Mesenchymal stem cell (in vitro differentiated cells and primary cell): Measurements from ENCODE around the gene COL11A2.

Experiments used
- DNase-seq: peaks from one replicate; pipeline ENCODE4 v3.0.0-alpha.2; 2013
- H2AFZ ChIP-seq: one replicate; pipeline ENCODE4 v1.6.1; 2013; ENCODE audit warnings: low read depth, mild to moderate bottlenecking, control low read depth, inconsistent platforms, low read length, moderate library complexity
- H2AK5ac ChIP-seq: 2 replicates; pipeline ENCODE4 v1.6.1; 2013; ENCODE audit warnings: low read length, moderate library complexity, mild to moderate bottlenecking, inconsistent platforms; ENCODE audit not compliant: severe bottlenecking
- H2BK120ac ChIP-seq: one replicate; pipeline ENCODE4 v1.6.1; 2013; ENCODE audit warnings: low read depth, mild to moderate bottlenecking, inconsistent platforms, low read length, moderate library complexity
- H2BK12ac ChIP-seq, 2 experiments: one replicate each; pipeline ENCODE4 v1.6.1; 2013; ENCODE audit warnings: inconsistent platforms in 2 of 2, low read length in 2 of 2, mild to moderate bottlenecking in 2 of 2, moderate library complexity in 2 of 2, control low read depth in 1 of 2
- H2BK15ac ChIP-seq: one replicate; pipeline ENCODE4 v1.6.1; 2013; ENCODE audit warnings: mild to moderate bottlenecking, low read depth, inconsistent platforms; ENCODE audit not compliant: poor library complexity, severe bottlenecking
- H2BK5ac ChIP-seq: 2 replicates; pipeline ENCODE4 v1.6.1; 2013; ENCODE audit warnings: low read depth, mild to moderate bottlenecking, low read length, control low read depth, inconsistent platforms; ENCODE audit not compliant: poor library complexity, severe bottlenecking
- H3K14ac ChIP-seq, 2 experiments: one replicate each; pipeline ENCODE4 v1.6.1; 2013; ENCODE audit warnings: inconsistent platforms in 2 of 2, low read length in 2 of 2, control low read depth in 1 of 2, mild to moderate bottlenecking in 1 of 2, moderate library complexity in 1 of 2
- H3K18ac ChIP-seq, 2 experiments: one replicate each; pipeline ENCODE4 v1.6.1; 2013; ENCODE audit warnings: inconsistent platforms in 2 of 2, low read length in 2 of 2, control low read depth in 1 of 2, low read depth in 1 of 2, mild to moderate bottlenecking in 1 of 2
- H3K23ac ChIP-seq, 2 experiments: one replicate each; pipeline ENCODE4 v1.6.1; 2013; ENCODE audit warnings: inconsistent platforms in 2 of 2, low read length in 2 of 2, mild to moderate bottlenecking in 2 of 2, moderate library complexity in 2 of 2, control low read depth in 1 of 2
- H3K27ac ChIP-seq: 2 replicates; pipeline ENCODE4 v1.5.1; 2013; ENCODE audit warnings: mild to moderate bottlenecking, moderate library complexity, low read length, control low read depth, inconsistent platforms; ENCODE audit not compliant: poor library complexity, severe bottlenecking
- H3K27me3 ChIP-seq, 2 experiments: 2 replicates each; pipeline versions ENCODE4 v1.6.1 to v1.7.0; 2013; ENCODE audit warnings: low read length in 2 of 2, mild to moderate bottlenecking in 2 of 2, moderate library complexity in 2 of 2, control low read depth in 1 of 2, inconsistent platforms in 1 of 2; ENCODE audit not compliant: control insufficient read depth in 1 of 2, insufficient read depth in 1 of 2
- H3K36me3 ChIP-seq, 2 experiments: 2 replicates each; pipeline versions ENCODE4 v1.6.1 to v1.7.0; 2013; ENCODE audit warnings: low read length in 2 of 2, control low read depth in 1 of 2, inconsistent platforms in 1 of 2, low read depth in 1 of 2, mild to moderate bottlenecking in 1 of 2; ENCODE audit not compliant: insufficient read depth in 2 of 2, control insufficient read depth in 1 of 2
- H3K4ac ChIP-seq, 2 experiments: one replicate each; pipeline ENCODE4 v1.6.1; 2013; ENCODE audit warnings: inconsistent platforms in 2 of 2, low read length in 2 of 2, mild to moderate bottlenecking in 2 of 2, moderate library complexity in 2 of 2, control low read depth in 1 of 2, low read depth in 1 of 2
- H3K4me1 ChIP-seq: 2 replicates; pipeline ENCODE4 v1.6.1; 2013; ENCODE audit warnings: low read depth, low read length, control low read depth; ENCODE audit not compliant: control insufficient read depth, insufficient read depth
- H3K4me2 ChIP-seq: 2 replicates; pipeline ENCODE4 v1.6.1; 2013; ENCODE audit warnings: low read length, mild to moderate bottlenecking, inconsistent platforms; ENCODE audit not compliant: poor library complexity, severe bottlenecking
- H3K4me3 ChIP-seq, 2 experiments: 2 replicates each; pipeline versions ENCODE4 v1.5.1 to v1.7.0; 2013; ENCODE audit warnings: low read length in 2 of 2, mild to moderate bottlenecking in 2 of 2, control low read depth in 1 of 2, low read depth in 1 of 2; ENCODE audit not compliant: insufficient read depth in 1 of 2
- H3K79me1 ChIP-seq: replicated peaks from 2 replicates; pipeline ENCODE4 v1.6.1; 2013; ENCODE audit warnings: mild to moderate bottlenecking, control low read depth, low read length, inconsistent platforms; ENCODE audit not compliant: poor library complexity, severe bottlenecking
- H3K9ac ChIP-seq: 2 replicates; pipeline ENCODE4 v1.7.0; 2013; ENCODE audit warnings: mild to moderate bottlenecking, low read length, moderate library complexity
- H3K9me3 ChIP-seq: 2 replicates; pipeline ENCODE4 v1.7.0; 2013; ENCODE audit warnings: mild to moderate bottlenecking, low read length; ENCODE audit not compliant: control insufficient read depth
- H4K8ac ChIP-seq: one replicate; pipeline ENCODE4 v1.6.1; 2013; ENCODE audit warnings: inconsistent platforms, mild to moderate bottlenecking, low read length, moderate library complexity
- H4K91ac ChIP-seq: one replicate; pipeline ENCODE4 v1.6.1; 2013; ENCODE audit warnings: mild to moderate bottlenecking, low read length, inconsistent platforms
- WGBS: methylation state at CpG from one replicate; pipeline ENCODE4 v1.1.7; 2013; ENCODE audit warnings: mixed read lengths; 5-methylcytosine and 5-hydroxymethylcytosine counted together

Gene COL11A2

DNA sequence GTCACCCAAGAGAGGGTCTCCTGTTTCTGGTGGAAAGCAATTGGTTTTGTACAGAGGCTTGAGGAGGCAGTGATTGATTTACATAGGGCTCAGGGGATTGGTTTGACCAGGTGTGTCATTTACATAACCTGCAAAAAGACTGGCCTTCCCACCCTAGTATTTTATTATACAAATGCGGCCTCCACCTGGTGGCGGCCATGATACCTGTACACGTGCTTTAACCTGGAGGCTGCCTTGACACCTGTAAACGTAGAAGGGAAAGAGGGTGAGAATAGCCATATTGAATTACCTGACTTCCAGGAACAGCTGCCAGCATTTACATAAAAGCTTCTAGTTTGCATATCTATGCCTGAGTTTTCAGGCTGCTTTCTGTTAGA lies 67.8 kb downstream of the COL11A2 start:
- Histone ChIP-seq H2AFZ (no peak overlapping the region), H3K4me3 (no peak overlapping the region), H3K14ac (no peak overlapping the region), H3K27me3 (peaks cover 22 to 44% of the 10 kb centered on the region in 2 experiments), H3K23ac (no peak overlapping the region), H3K27ac (no peak overlapping the region), H3K9ac (no peak overlapping the region), H4K8ac (no peak overlapping the region), H2BK12ac (no peak overlapping the region), H2BK120ac (no peak overlapping the region), H4K91ac (no peak overlapping the region), H2BK15ac (no peak overlapping the region), H3K4me1 (no peaks in the 10 kb centered on the region), H3K18ac (no peak overlapping the region), H3K4ac (no peak overlapping the region), H3K36me3 (no peaks in the 10 kb centered on the region), H3K79me1 (no peaks in the 10 kb centered on the region), H3K9me3 (no peaks in the 10 kb centered on the region), H2AK5ac (no peak overlapping the region), H2BK5ac (no peak overlapping the region), H3K4me2 (no peak overlapping the region)
- WGBS = 79% methylated on average over 4 of the region's 4 CpGs
- DNase-seq = no peak

DNA sequence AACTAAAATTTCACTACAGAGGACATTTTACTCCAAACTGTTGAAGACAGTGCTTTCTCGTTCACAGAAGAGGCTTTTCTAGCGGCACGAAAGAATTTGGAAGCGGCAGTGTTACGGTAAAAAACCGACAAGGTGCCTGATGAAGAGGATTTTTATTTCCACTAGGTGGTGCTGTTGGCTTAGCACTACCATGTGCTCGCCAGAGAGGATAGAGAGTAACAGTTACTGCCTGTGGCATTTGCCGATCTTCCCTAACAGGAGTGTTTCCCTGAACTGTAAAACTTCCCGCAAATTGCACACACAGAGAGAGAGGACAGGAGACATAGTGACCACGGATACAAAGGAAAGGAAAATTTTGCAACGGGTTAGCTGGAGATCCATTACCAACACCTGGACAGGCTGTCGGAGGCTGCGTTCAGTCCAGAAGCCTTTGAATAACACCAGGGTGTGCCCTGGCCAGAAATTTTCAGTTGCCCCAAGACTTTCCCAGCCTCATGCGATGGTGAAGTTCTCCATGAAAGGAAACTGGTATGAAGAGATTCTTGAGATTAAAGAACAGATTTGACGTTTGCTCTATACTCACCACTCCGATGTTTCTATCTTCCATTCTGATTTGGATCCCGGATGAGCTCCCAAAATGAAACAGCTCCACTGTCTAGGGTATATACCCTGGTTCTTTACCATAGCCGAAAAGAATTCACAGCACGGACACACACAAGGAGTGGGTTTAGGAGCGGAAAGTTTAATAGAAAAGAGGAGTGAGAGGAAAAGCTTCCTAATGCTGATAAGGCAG lies 68.3 kb downstream of the COL11A2 start:
- Histone ChIP-seq H3K18ac (no peak overlapping the region), H3K9ac (no peak overlapping the region), H3K27ac (no peak overlapping the region), H3K4me2 (no peak overlapping the region), H3K23ac (no peak overlapping the region), H3K4ac (no peak overlapping the region), H3K14ac (no peak overlapping the region), H3K36me3 (no peaks in the 10 kb centered on the region), H4K91ac (no peak overlapping the region), H3K4me1 (no peaks in the 10 kb centered on the region), H3K27me3 (peaks cover 25 to 40% of the 10 kb centered on the region in 2 experiments), H2AFZ (no peak overlapping the region), H2BK12ac (no peak overlapping the region), H2BK120ac (no peak overlapping the region), H4K8ac (no peak overlapping the region), H2BK5ac (no peak overlapping the region), H2BK15ac (no peak overlapping the region), H3K9me3 (no peaks in the 10 kb centered on the region), H3K4me3 (no peak overlapping the region), H3K79me1 (no peaks in the 10 kb centered on the region), H2AK5ac (no peak overlapping the region)
- peak; percentile 9 for DNase-seq
- 94% methylated on average over 20 of the region's 20 CpGs for WGBS

DNA sequence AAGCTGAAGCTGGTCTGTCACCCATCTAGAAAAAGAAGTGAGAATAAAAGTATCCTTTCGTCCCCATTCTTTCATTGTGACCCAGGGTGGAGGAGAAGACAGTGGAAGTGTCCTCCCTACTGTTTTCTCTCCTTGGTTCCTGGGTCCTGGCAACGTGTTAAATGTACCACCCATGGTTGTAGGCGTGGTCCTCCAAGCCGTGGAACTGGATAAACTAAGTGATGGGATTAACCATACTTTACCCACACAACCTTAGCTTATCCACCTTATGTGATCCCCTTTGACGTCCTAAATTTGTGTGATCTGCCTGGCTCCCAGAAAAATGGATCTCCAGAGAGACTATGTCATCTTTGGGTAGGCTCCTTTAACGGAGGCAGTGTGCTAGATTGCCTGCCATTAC lies 69.1 kb downstream of the COL11A2 start:
- 72% methylated on average over 6 of the region's 6 CpGs for WGBS
- H3K4me1 ChIP-seq = no peaks in the 10 kb centered on the region
- no peak overlapping the region for H3K27ac ChIP-seq
- H2BK15ac ChIP-seq = no peak overlapping the region
- H3K4ac ChIP-seq = no peak overlapping the region
- no peak overlapping the region for H2BK120ac ChIP-seq
- H3K9ac ChIP-seq = no peak overlapping the region
- H4K8ac ChIP-seq = no peak overlapping the region
- no peak overlapping the region for H3K14ac ChIP-seq
- H3K4me3 ChIP-seq = no peak overlapping the region
- H2AFZ ChIP-seq = no peak overlapping the region
- no peak overlapping the region for H3K23ac ChIP-seq
- H2AK5ac ChIP-seq = no peak overlapping the region
- peaks cover 26 to 35% of the 10 kb centered on the region in 2 experiments for H3K27me3 ChIP-seq
- no peaks in the 10 kb centered on the region for H3K36me3 ChIP-seq
- H4K91ac ChIP-seq = no peak overlapping the region
- H3K9me3 ChIP-seq = no peaks in the 10 kb centered on the region
- H3K79me1 ChIP-seq = no peaks in the 10 kb centered on the region
- H2BK5ac ChIP-seq = no peak overlapping the region
- no peak overlapping the region for H2BK12ac ChIP-seq
- H3K18ac ChIP-seq = no peak overlapping the region
- no peak for DNase-seq
- H3K4me2 ChIP-seq = no peak overlapping the region

DNA sequence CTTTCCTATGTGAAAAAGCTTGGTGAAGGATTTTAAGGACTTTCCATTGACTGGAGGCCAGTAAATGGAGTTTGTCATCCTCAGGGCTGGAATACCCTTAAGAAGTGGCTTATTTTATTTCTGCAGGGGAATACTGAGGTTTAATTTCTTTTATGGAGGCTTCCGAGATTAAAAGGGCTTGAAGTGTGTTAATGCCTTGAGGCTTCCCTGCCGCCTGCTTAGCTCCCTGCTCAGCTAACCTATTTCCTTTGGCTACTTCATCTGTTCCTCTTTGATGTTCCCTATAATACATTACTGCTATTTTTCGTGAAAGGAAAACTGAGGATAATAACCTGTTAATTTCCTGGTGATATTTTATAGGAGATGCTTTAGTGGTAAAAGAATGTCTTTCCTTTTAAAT lies 72.3 kb downstream of the COL11A2 start:
- no peak overlapping the region for H3K9ac ChIP-seq

More for the DNA sequence above, 72.3 kb downstream of the COL11A2 start:
- peaks cover 4% of the 10 kb centered on the region for H3K4me1 ChIP-seq
- H2BK12ac ChIP-seq = no peak overlapping the region
- no peaks in the 10 kb centered on the region for H3K79me1 ChIP-seq
- H3K36me3 ChIP-seq = no peaks in the 10 kb centered on the region
- peaks cover 52 to 58% of the 10 kb centered on the region in 2 experiments for H3K27me3 ChIP-seq
- H2AFZ ChIP-seq = no peak overlapping the region
- no peak overlapping the region for H3K14ac ChIP-seq
- H4K91ac ChIP-seq = no peak overlapping the region
- DNase-seq = no peak
- H3K9me3 ChIP-seq = no peaks in the 10 kb centered on the region
- 54% methylated on average over 1 of the region's 3 CpGs for WGBS
- no peak overlapping the region for H3K18ac ChIP-seq
- no peak overlapping the region for H2BK5ac ChIP-seq
- no peak overlapping the region for H3K27ac ChIP-seq
- H3K23ac ChIP-seq = no peak overlapping the region
- H2BK15ac ChIP-seq = no peak overlapping the region
- H3K4me2 ChIP-seq = no peak overlapping the region
- no peak overlapping the region for H2BK120ac ChIP-seq
- H2AK5ac ChIP-seq = no peak overlapping the region
- no peak overlapping the region for H3K4ac ChIP-seq
- no peak overlapping the region for H4K8ac ChIP-seq
- no peak overlapping the region for H3K4me3 ChIP-seq
